ENCODE results near the gene MSH5. TPM values are rescaled to one million over a fixed set of nuclear protein-coding genes. Genes with fewer than 3 reads are reported as not detected.

The MSH5 gene
- total RNA-seq, 1 experiment from 2014 or later, result 22.4 TPM

- Histone ChIP-seq H4K20me1 (ENCODE audit: control insufficient read depth, insufficient read depth, insufficient read length) (no peaks in the 10 kb centered on the region), H3K79me2 (ENCODE audit: insufficient read depth, low read length) (no peaks in the 10 kb centered on the region), H2BK20ac (ENCODE audit: low read depth, low read length, poor library complexity, severe bottlenecking) (no peak overlapping the region), H2BK15ac (ENCODE audit: low read depth, low read length) (no peak overlapping the region), H3K56ac (ENCODE audit: insufficient read length, low read depth, low read length) (no peak overlapping the region), H3K18ac (ENCODE audit: insufficient read length, low read depth, low read length) (no peak overlapping the region), H3K4ac (ENCODE audit: low read depth, low read length) (no peak overlapping the region), H3K27me3 (ENCODE audit: insufficient read depth, low read length) (no peaks in the 10 kb centered on the region), H3K9ac (ENCODE audit: extremely low read depth, insufficient read length, low read length) (no peak overlapping the region), H3K14ac (ENCODE audit: insufficient read depth, low read length) (no peak overlapping the region), H3K79me1 (ENCODE audit: insufficient read depth, low read depth, low read length, poor library complexity, severe bottlenecking) (no peaks in the 10 kb centered on the region), H3K23me2 (ENCODE audit: insufficient read length, low read depth, low read length, poor library complexity, severe bottlenecking) (peaks cover 9% of the 10 kb centered on the region), H3K4me1 (ENCODE audit: insufficient read depth, low read length) (no peaks in the 10 kb centered on the region), H2BK12ac (ENCODE audit: insufficient read length, low read depth, low read length) (no peak overlapping the region), H3K27ac (ENCODE audit: insufficient read length, low read depth, low read length) (no peak overlapping the region), H2AK5ac (ENCODE audit: insufficient read length, low read length) (no peak overlapping the region), H3K9me3 (ENCODE audit: control insufficient read depth, low read depth, low read length) (no peaks in the 10 kb centered on the region), H3T11ph (ENCODE audit: low read length) (no peak overlapping the region), H3K23ac (ENCODE audit: insufficient read length, low read depth, low read length) (no peak overlapping the region), H3K4me2 (ENCODE audit: insufficient read depth, insufficient read length, low read length) (no peak overlapping the region), H2BK120ac (ENCODE audit: low read depth, low read length, poor library complexity, severe bottlenecking) (no peak overlapping the region), H4K91ac (ENCODE audit: insufficient read length, low read depth, low read length) (no peak overlapping the region), H4K5ac (ENCODE audit: insufficient read length, low read depth, low read length) (no peak overlapping the region), H2AFZ (ENCODE audit: low read length) (no peak overlapping the region), H2BK5ac (ENCODE audit: insufficient read length, low read length) (no peak overlapping the region), H4K8ac (replicated peaks; ENCODE audit: insufficient read length, low read depth, low read length) (no peak overlapping the region)
- Mint-ChIP-seq H3K36me3 (ENCODE audit: insufficient read depth in 1 of 3, low read depth in 3 of 3) (peaks cover 15 to 41% (median 39%) of the 10 kb centered on the region in 3 experiments), H3K4me1 (peaks cover 14 to 16% of the 10 kb centered on the region in 2 experiments), H3K27me3 (ENCODE audit: low read depth) (no peaks in the 10 kb centered on the region), H3K27ac (peak overlapping the region in 1 of 3 experiments; percentile 4; a peak in 2 of 7 replicates), H3K9me3 (no peaks in the 10 kb centered on the region; a peak in 2 of 5 replicates), H3K4me3 (no peak overlapping the region)
- TF ChIP-seq CTCF (conservative IDR thresholded peaks at IDR 0.05), result no peak
- no peak for DNase-seq
- WGBS (ENCODE audit: extremely low coverage, insufficient read length, low lambda C conversion rate), result no CpG with 5 or more reads among the region's 12 CpGs
Measured at GRCh38 chr6:31725502-31726350, 14.1 kb upstream of the MSH5 start.
